GM12891 (cell line): ENCODE data around the gene CRYBA4.

Experiments used
- POLR2AphosphoS5 ChIP-seq: IDR thresholded peaks from 2 replicates; pipeline ENCODE4 v1.6.1; 2011; ENCODE audit warnings: low read depth, low read length, control low read depth
- SPI1 ChIP-seq: IDR thresholded peaks from 2 replicates; pipeline ENCODE4 v1.6.1; 2011; ENCODE audit warnings: low read depth, low read length, control low read depth

GRCh38 chr22:26672060-26672471, 50.3 kb downstream of the CRYBA4 start:
- TF ChIP-seq POLR2AphosphoS5 (no peak), SPI1 (no peak)
